Amniotic epithelial cell (primary cell): Measurements from ENCODE around the gene GAS7.

ENCODE experiments used
- DNase-seq: peaks from one replicate; pipeline ENCODE4 v3.0.0-alpha.2; 2010; ENCODE audit warnings: low read depth

The GAS7 gene

GRCh38 chr17:9916108-9916507 is 282.3 kb downstream of the GAS7 start:
- DNase-seq, result no peak

DNA sequence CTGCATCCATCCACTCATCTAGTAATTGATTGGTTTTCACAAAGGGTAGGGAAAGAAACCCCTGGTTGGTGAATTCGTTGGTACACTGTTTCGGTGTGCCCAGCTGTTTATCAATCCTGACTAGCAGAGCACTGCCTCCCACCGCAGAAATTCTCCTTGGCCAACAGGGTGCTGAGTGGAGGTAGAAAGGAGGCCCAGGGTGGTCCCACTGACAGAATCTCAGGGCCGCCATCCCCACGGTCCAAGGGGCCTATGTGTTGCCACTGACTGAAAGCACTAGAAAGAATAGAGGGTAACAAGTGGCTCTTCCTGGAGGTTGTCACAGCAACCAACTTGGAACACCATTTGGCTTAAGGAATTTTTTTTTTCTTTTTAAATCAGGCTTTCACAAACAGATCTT is 284.9 kb downstream of the GAS7 start:
- DNase-seq, result no peak

DNA sequence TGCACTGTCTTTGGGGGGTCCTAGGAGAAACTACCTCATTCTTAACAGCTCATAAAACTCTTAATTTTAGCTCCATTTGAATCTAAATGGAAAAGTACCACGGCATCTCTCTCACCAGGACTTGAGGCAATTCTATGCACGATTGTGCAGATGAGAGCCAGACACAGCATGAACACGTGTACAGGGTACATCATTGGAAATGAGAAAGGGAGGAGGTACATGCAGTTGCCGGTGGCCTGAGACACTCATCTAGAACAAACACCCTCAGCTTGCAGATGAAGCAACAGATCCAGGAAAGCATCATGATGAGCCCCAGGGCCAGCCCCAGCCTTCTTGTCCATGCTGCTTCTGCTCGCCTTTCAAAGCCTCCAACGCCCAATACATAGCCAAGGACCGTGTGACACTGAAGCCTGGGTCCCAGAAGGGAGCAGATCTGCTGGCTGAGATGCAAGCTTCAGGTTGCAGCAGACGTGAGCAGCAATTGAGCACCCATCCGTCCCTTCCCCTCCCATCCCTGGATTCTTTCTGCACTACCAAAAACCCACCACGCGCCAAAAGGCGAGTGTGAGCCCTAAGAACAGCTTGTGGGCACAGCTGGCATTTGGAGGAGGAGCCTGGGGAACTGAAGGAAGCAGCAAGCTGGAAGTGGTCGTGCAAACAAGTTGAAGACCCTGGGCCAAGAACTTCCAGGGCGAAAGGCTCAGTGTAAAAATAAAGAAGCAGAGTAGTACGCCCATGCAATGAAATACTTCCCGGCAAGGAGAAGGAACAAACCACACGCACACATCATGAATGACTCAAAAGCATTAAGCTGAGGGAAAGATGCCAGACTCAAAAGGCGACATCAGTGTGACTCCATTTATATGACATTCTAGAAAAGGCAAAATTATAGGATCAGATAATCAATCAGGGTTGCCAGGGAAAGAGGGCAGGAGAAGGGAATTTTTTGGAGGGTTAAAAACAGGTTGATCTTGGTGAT is 286.0 kb downstream of the GAS7 start:
- no peak for DNase-seq

DNA sequence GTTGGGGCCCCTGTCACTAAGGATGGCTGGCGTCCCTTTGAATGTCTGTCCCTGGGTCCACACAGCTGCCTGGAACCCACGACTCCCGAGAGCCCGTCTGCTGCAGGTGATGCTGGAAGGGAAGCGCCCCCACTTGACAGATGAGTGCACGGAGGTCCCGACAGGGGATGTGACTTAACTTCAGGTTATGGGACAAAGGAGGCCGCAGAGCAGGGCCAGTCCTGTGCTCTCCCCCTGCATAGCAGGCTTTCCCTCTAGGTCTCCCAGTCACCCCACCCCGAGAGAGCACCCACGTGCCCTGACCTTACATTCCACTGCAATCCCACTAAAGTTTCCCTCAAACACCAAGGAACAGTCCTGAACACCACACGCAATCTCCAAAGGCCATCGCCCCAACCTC is 287.3 kb downstream of the GAS7 start:
- no peak for DNase-seq

DNA sequence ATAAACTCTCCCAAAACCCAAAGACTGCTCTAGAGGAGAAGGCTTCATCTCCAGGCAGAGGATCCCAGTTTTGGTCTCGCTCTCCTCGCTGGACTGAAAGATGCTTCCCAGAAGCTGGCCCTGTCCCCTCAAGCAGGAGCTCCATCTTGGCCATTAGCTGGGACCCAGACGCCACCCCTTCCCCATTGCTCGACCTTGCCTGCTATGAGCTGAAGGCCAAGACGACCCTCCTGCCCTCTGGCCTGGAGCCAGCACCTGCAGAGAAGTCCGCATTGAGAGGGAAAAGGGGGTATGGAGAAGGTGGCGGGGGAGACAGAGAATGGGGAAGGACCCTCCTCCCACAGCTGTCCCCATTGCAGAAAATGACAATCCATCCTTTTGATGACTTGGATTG is 289.8 kb downstream of the GAS7 start:
- no peak for DNase-seq

GRCh38 chr17:9907883-9908648 is 290.3 kb downstream of the GAS7 start:
- no peak for DNase-seq

GRCh38 chr17:9907131-9907530 is 291.3 kb downstream of the GAS7 start:
- no peak for DNase-seq

DNA sequence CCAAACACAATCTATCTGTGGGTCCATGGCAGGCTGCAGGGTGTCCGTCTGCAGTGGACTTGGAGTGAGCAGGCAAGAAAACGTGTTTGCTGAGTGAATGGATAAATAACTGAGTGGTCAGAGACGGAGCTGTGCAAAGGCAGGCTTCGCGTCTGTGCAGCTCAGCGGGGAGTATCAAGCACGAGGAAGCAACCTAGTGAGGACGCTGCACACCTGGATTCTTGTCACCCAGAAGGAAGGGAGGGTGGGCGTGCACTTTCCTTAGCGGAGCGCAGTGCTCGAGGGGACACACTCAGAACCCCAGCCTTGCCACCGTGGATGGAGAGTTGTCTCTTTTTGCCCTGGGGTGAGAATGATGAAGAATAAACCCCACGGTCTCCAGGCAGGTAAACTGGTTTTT is 291.8 kb downstream of the GAS7 start:
- no peak for DNase-seq

- DNase-seq, result no peak
Measured at GRCh38 chr17:9905902-9906301, 292.5 kb downstream of the GAS7 start.

DNA sequence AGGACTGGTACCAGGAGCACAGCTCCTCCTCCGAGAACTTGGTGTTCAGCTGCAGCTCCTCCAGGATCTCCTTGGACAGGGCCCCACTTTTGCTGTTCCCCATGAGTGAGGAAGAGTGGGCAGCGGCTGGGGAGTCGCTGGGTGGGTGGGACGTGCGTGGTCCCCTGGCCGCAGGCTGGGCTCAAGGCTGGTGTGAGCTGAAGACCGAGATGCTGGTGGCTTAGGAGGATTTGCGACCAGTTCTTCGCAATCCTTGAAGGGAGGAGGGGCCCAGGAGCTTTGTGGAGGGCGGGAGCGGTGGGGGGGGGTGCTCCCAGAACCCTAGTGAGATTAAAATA is 293.4 kb downstream of the GAS7 start, which contains the start of gene RCVRN:
RCVRN (minus strand) TSS at position 194 of the 338 bp plus-strand sequence; CDS start at position 103, 91 bp downstream.
- no peak for DNase-seq

GRCh38 chr17:9904277-9905077 is 293.9 kb downstream of the GAS7 start:
- DNase-seq, result no peak

- DNase-seq, result no peak
Measured at GRCh38 chr17:9902120-9902519, 296.3 kb downstream of the GAS7 start.

DNA sequence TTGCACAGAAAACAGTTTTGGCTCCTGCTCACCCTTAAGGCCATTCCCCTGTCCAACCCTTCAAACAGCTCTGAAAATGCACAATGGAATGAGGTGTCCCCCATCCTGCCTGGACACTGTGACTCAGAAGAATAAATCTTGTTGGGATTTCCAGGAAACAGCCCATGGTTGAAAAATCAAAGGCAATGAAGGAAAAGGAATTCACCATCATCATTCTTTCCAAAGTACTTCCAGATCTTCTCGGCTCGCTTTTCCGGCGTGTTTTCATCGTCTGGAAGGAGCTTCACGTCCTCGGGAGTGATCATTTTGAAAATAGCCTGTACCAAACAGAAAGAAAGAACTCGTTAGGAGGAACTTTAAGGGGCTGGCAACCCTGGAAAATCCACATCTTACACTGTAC is 297.6 kb downstream of the GAS7 start:
- DNase-seq, result peak; percentile 45

DNA sequence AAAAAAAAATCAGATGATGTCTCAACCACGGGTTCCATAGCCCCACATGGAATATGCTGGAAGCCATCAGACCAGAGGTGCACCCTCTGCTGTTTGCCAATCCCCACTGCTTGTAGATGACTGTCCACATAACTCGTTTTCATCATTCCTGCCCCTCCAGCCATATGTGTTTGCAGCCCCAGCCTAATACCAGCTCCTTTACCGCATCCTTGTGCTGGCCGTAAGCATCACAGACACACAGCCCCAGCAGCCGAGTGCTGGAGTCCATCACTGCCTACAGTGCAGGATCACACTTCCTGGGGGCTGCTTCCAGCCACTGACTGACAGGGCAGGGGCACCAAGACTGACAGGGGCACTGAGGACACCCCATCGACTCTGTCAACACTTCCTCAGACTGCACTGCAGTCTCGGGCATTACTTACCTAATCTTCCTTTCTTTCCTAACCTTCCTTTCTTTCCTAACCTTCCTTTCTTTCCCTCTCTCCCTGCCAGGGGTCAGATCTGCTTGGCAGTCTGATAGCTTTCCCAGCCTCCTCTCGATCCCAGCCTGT is 298.3 kb downstream of the GAS7 start:
- DNase-seq, result no peak

GRCh38 chr17:9899280-9900043 is 298.9 kb downstream of the GAS7 start:
- DNase-seq, result no peak

DNA sequence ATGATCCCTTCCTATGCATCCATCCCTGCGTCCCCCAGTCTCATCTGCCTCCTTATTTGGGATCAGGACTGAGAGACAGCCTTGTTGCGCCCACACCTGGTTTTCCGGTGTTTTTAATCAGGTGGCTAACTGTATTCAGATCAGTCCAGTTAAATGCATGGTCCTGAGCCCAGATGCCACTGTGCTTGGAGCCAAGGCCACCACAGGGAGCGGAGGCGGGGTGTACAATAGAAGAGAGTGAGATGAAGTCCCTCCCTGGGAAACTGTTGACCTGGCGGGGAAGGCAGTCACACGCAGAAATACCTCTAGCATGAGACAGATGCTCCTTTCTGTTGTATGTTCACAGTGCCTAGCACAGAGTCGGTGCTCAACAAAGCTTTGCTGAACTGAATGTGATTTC is 299.6 kb downstream of the GAS7 start:
- DNase-seq, result no peak

GRCh38 chr17:9897372-9897968 is 300.9 kb downstream of the GAS7 start:
- DNase-seq, result no peak

- DNase-seq, result no peak
Measured at GRCh38 chr17:9895923-9896322, 302.5 kb downstream of the GAS7 start.

DNA sequence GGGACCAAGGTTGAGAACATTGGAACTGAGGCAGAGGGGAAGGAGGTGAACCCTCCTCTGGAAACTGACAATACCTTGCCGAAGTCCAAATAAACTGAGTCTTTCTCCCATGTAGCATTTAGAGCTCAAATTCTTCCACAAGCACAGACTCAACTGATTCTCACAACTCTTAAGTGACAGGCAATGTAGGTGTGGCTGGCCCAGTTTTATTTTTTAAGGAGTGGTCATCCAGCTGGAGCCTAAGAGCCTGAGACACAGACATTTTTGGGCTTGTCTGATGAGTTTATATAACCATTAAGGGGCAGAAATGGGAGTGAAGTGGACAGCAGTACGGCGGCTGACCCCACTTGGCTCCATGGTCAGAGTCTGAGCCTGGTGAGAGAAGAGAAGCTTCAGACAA is 304.2 kb downstream of the GAS7 start:
- no peak for DNase-seq

DNA sequence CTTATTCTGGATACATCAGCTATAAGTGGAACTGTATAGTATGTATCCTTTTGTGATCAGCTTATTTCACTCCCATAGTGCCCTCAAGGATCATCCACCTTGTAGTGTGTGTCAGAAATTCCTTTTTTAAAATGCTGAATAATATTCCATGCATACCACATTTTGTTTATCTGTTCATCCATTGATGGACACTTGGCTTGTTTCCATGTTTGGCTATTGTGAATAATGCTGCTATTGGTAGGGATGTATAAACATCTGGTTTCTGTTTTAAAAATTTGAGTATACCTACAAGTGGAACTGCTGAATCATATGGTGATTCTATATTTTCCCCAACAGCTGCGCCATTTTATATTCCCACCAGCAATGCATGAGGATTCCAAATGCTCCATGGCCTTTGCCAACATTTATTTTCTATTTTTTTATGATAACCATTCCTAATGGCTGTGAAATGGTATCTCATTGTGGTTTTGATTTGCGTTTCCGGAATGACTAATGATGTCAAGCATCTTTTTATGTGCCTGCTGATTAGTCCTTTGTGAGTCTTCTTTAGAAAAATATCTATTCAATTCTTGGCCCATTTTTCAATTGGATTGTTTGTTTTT is 304.9 kb downstream of the GAS7 start:
- peak; percentile 57 for DNase-seq
